Stimulated activated memory B cell treated with anti-CD40 and anti-IgM and Interleukin-4, amounts not matched to agents 10 μg/mL and 1 μg/mL and 100 μg/mL, for 72 hours (primary cell): ENCODE measurements around the gene LRRC75A.

Experiments
- ATAC-seq: fragments of 150-1000 bp; cut with Tn5 transposase; 2 replicates; pipeline ENCODE4 v1.10.0; 2021
- H3K27ac Mint-ChIP-seq: one replicate; pipeline ENCODE4 v1.8.0; 2022; ENCODE audit warnings: mild to moderate bottlenecking, mixed read lengths
- H3K27me3 Mint-ChIP-seq: one replicate; pipeline ENCODE4 v1.8.0; 2022; ENCODE audit warnings: mixed read lengths
- H3K36me3 Mint-ChIP-seq: one replicate; pipeline ENCODE4 v1.8.0; 2022; ENCODE audit warnings: mixed read lengths
- H3K4me1 Mint-ChIP-seq: one replicate; pipeline ENCODE4 v1.8.0; 2022; ENCODE audit warnings: mixed read lengths
- H3K4me3 Mint-ChIP-seq: one replicate; pipeline ENCODE4 v1.8.0; 2022; ENCODE audit warnings: mild to moderate bottlenecking, moderate library complexity, mixed read lengths
- H3K9me3 Mint-ChIP-seq: one replicate; pipeline ENCODE4 v1.8.0; 2022; ENCODE audit warnings: mixed read lengths

LRRC75A gene

DNA sequence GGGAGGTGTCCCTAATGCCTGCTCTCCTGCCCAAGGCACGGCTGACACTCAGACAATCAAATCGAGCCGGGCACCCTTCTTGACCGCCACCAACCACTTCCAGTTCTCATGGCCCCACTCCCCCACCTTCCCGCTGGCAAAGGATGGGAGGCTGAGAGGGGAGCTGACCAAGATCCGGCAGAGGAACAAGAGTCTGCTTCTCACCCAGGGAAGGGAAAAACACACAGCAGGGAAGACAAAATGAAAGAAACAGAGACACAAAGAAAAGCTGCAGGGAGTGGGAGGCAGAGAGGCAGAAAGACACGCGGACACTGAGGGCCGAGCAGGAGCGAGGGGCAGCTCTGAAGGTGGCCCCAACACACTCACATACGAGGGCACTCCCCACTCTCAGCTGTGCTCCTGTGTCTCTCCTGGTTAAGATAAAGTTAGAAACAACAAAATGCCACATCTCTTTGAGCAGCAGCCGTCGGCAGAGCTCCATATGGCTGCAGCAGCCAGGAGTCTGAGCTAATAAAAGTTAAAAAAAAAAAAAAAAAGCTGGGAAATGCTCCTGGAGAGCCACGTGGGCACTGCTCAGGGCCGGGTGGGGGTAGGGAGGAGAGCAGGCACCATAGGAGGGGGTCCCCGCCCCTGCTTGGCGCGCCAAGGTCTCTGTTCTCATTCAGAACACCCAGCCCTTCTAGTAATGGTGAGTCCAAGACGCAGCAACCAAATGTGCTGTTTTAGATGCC lies 7.4 kb downstream of the LRRC75A start:
- no peak overlapping the region for H3K4me3 Mint-ChIP-seq
- no peaks in the 10 kb centered on the region for H3K4me1 Mint-ChIP-seq
- H3K36me3 Mint-ChIP-seq: no peaks in the 10 kb centered on the region
- no peak for ATAC-seq
- no peak overlapping the region for H3K27ac Mint-ChIP-seq
- H3K27me3 Mint-ChIP-seq: peaks cover 9% of the 10 kb centered on the region
- H3K9me3 Mint-ChIP-seq: no peaks in the 10 kb centered on the region

DNA sequence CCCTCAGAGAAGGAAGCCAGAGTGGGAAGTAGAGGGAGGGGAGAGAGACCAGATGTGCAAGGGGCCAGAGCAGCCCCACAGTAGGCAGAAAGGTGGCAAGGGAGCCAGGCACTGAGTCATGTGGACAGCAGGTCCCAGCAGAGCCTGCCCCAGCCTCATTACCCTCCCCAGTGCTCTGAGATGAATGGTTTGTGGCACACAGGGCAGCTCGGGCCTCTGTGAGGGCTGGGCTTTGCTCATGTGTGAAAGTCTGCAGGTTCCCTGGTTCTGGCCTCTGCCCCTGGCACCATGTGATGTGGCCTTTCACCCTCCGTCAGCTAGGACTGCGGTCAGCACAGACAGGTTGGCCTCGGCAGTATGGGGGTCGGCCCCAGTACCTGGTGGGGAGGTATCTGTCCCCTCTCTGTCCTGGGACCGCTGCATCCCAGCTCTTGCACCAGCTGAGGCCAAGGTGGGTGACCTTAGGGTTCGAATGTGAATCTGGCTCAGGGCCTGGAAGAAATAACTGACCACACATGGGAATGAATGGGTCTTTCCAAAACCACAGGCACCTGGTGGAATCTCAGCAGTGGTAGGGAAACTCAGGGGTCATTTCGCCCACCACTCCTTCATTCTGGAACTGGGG lies 8.9 kb downstream of the LRRC75A start:
- Mint-ChIP-seq H3K27me3 (peaks cover 9% of the 10 kb centered on the region), H3K36me3 (no peaks in the 10 kb centered on the region), H3K27ac (no peak overlapping the region), H3K4me1 (no peaks in the 10 kb centered on the region), H3K9me3 (no peaks in the 10 kb centered on the region), H3K4me3 (no peak overlapping the region)
- no peak for ATAC-seq

DNA sequence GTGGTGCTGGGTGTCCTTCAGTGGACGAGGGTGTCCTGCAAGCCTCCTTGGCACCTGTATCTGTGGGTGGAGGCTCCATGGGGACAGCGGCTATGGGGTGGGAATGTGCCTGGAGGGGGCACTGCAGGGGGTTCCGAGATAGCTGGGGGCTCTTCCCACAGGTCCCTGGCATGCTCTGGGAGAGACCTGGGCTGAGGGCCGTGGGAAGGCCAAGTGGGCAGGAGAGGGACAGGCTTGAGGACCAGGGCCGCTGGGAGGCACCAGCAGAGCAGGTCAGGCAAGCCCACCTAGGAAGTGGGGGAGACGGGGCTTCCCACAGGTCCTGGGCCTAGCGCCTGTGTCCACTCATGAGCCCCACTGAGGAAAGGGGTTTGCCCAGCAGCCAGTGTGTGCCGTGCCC lies 9.7 kb downstream of the LRRC75A start:
- Mint-ChIP-seq H3K4me1 (no peaks in the 10 kb centered on the region), H3K4me3 (no peak overlapping the region), H3K27ac (no peak overlapping the region), H3K27me3 (peaks cover 9% of the 10 kb centered on the region), H3K9me3 (no peaks in the 10 kb centered on the region), H3K36me3 (no peaks in the 10 kb centered on the region)
- ATAC-seq: no peak

DNA sequence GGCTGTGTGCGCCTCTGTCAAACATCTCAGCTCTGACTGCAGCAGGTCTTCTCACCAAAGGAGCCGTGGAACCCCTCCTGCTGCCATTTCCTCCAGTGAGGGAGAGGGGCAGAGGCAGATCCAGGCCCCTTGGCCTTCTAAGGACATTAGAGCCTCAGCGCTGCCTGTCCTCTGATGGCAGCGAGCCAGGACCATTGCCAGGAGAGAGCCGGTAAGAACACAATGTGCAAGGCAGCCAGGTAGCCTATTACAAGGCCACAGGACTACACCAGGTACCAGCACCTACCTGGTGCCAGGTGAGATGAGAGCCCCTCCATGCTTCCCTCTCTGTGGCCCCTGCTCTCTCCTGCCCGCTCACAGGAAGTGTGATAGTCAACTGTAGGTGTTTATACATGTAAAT lies 11.0 kb downstream of the LRRC75A start:
- H3K4me3 Mint-ChIP-seq: no peak overlapping the region

DNA sequence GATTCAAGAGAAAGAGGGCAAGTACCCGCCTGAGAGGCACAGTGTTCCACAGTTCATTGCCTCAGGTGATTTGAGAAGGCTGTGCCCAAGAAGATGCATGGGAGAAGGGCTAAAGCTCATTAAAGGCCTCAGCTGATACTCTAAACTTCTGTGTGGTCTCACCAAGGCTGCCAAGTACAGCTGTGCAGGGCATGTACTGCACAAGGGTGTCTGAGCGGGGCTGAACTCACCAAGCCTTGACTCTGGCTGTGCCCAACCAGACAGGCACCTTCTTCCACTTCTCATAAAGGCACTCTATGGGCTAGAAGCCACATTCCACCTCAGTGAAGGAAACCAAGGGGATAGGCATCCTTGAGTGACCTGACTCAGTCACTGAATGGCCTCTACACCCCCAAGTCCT lies 12.7 kb downstream of the LRRC75A start:
- H3K36me3 Mint-ChIP-seq: no peaks in the 10 kb centered on the region
- no peaks in the 10 kb centered on the region for H3K9me3 Mint-ChIP-seq
- peaks cover 3% of the 10 kb centered on the region for H3K27me3 Mint-ChIP-seq
- H3K27ac Mint-ChIP-seq: no peak overlapping the region
- no peaks in the 10 kb centered on the region for H3K4me1 Mint-ChIP-seq
- H3K4me3 Mint-ChIP-seq: no peak overlapping the region
- no peak for ATAC-seq

More for the DNA sequence above, 11.0 kb downstream of the LRRC75A start:
- H3K9me3 Mint-ChIP-seq: no peaks in the 10 kb centered on the region
- H3K36me3 Mint-ChIP-seq: no peaks in the 10 kb centered on the region
- peaks cover 9% of the 10 kb centered on the region for H3K27me3 Mint-ChIP-seq
- ATAC-seq: no peak
- H3K4me1 Mint-ChIP-seq: no peaks in the 10 kb centered on the region
- H3K27ac Mint-ChIP-seq: no peak overlapping the region

DNA sequence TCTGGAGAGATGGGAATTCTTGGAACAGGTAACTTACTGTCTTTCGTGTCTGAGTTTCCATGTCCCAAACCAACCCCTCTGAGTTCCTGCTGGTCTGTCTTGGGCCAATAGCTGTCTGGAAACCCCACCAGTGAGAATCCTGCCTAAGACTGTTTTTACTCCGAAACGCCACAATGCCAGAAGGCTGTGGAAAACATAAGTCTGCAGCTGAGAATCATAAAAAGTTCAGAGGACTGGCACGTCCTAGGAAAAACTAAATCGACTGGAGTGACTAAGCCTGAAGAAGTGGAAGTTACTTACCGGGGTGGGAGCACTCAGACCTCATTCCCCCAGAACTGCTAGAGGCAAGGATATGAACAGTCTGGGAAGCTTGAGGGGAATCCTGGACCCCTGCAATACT lies 13.3 kb downstream of the LRRC75A start:
- H3K27me3 Mint-ChIP-seq: no peaks in the 10 kb centered on the region
- H3K27ac Mint-ChIP-seq: no peak overlapping the region

DNA sequence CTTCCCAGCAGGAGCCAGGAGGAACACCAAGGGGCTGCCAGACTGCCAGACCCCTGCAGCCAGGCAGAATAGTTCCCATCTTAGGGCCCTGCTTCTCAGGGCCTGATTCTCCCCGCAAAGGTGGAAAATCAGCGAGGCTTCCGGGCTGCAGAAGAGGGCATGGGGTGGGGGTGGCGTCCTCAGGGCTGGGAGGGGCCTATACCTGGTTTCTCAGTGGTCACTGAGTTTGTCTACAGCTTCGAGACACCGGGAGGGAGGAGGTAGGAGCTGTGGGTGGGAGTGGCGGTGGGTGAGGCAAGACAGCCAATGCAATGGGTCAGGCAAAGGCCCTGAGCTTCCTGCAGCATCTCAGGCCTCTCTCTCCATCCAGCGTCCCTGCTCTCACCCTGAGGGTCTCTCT lies 14.3 kb downstream of the LRRC75A start:
- H3K36me3 Mint-ChIP-seq: no peaks in the 10 kb centered on the region
- no peak overlapping the region for H3K27ac Mint-ChIP-seq
- H3K9me3 Mint-ChIP-seq: no peaks in the 10 kb centered on the region
- H3K4me3 Mint-ChIP-seq: no peak overlapping the region
- no peak for ATAC-seq
- H3K27me3 Mint-ChIP-seq: no peaks in the 10 kb centered on the region
- no peaks in the 10 kb centered on the region for H3K4me1 Mint-ChIP-seq

More for the DNA sequence above, 13.3 kb downstream of the LRRC75A start:
- H3K4me1 Mint-ChIP-seq: no peaks in the 10 kb centered on the region
- no peak for ATAC-seq
- no peaks in the 10 kb centered on the region for H3K36me3 Mint-ChIP-seq
- no peak overlapping the region for H3K4me3 Mint-ChIP-seq
- no peaks in the 10 kb centered on the region for H3K9me3 Mint-ChIP-seq

DNA sequence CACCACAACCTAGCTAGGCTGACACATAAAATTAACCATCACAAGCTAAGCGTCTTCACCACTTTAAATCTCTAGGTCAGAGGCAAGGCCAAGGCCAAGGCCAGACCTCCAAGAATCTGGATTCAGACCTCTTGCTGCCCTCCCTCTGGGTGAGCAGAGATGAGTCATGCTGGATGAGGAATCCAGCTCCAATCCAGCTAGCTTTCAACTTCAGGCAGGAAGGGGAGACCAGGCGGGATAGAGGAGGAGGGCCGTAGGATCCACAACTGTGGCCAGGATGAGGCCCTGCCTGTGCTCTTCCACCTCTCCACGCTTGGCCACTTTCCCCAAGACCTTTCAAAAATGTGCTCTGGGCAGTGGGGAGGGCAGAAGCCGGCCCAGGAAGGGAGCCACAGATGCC lies 14.7 kb downstream of the LRRC75A start:
- Mint-ChIP-seq H3K27me3 (no peaks in the 10 kb centered on the region), H3K27ac (no peak overlapping the region), H3K4me3 (no peak overlapping the region), H3K36me3 (no peaks in the 10 kb centered on the region), H3K9me3 (no peaks in the 10 kb centered on the region), H3K4me1 (no peaks in the 10 kb centered on the region)
- no peak for ATAC-seq

DNA sequence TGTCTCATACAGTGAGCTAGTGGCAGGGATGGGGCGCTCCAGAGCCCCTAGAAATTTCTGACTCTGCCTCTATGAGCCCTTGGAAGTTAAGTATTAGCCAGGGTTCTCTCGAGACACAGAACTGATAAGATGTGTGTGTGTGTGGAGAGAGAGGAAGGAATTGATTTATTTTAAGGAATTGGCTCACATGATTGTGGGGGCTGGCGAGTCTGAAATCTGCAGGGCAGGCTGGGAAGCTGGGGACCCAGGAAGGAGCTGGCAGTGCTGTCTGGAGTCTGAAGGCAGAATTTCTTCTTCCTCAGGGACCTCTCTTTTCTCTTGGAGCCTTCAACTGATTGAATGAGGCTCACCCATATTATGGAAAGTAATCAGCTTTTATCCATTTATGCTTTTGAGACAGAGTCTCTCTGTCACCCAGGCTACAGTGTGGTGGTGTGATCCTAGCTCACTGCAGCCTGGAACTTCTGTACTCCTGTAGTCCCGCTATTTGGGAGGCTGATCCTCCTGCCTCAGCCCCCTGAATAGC lies 16.8 kb downstream of the LRRC75A start:
- no peaks in the 10 kb centered on the region for H3K9me3 Mint-ChIP-seq
- H3K27me3 Mint-ChIP-seq: no peaks in the 10 kb centered on the region
- ATAC-seq: no peak
- no peak overlapping the region for H3K27ac Mint-ChIP-seq
- H3K36me3 Mint-ChIP-seq: no peaks in the 10 kb centered on the region
- no peak overlapping the region for H3K4me3 Mint-ChIP-seq
- H3K4me1 Mint-ChIP-seq: no peaks in the 10 kb centered on the region

DNA sequence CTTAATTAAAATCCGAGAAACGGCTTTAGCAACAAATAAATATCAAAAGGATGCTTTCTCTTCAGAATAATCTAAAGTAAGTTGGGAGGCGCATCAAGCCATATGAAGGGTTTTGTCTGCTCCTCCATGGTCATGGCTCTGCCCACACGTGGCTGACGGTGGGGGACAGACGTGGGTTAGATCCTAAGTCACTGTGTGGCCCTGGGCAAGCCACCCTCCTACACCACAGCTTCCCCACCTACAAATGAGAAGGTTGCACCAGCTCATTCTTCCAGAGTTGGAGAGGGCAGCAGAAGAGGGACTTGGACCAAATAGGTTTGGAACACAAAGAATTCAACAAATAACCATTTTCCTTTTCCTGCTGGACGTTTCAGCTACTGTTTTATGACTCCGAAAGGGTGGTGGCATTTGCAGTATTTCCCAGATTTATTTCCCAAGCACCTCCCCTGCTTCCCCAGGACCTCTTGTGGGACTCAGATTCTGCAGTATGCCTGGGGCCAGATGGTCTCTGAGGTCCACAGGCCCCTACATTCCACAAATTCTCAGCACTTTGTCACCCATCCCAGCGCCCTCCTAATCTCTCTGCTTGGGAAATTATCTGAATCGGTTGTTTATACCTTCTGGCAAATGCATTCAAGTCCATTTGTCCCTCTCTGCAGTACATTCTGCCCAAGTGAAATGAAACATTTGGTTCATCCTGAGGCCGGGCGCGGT lies 17.8 kb downstream of the LRRC75A start:
- Mint-ChIP-seq H3K36me3 (no peaks in the 10 kb centered on the region), H3K4me3 (no peak overlapping the region)

DNA sequence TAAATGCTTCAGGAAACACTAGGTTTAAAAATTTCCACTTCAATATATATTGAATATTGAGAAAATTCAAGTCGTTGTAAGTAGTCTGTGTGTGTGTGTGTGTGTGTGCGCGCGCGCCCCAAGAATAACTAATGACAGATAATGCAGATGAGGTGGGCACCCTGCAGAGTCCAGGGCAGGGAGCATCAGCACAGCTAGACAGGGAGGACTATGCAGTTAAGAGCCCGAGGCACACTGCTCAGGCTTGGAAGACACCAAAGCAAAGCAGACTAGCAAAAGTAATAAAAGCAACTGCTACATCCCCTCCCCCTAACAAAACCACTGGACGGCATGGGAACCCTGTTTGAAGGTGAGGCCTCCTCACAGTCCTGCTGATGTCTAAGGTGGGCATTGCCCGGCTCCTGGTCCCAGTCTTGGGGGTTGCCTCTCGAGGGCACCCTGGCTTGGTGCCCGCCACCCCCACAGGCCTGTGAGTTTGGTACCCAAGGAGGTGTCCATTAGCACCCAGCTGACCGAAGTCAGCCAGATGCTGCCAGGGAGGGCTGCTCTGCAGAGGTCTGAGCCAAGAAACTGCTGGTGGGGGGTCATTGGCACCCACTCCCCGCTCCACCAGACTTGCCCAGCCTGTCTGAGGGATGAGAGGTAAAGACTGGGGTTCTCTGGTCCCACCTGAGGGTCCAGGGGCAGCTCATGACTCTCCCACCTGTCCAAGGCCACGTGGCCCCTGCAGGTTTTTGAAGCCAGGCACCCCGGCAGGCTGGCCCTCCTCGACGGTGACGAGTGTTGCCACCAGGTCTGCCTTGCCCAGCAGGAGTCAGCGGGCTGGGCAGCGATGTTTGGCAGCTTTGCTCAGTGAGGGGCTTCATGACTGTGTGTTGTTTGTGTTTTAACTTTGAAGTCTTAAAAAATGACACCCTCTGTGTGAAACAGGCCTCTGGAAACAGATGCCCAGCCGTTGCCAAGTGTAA lies 18.7 kb downstream of the LRRC75A start:
- Mint-ChIP-seq H3K27ac (no peak overlapping the region), H3K4me1 (no peaks in the 10 kb centered on the region), H3K27me3 (no peaks in the 10 kb centered on the region), H3K4me3 (no peak overlapping the region), H3K36me3 (no peaks in the 10 kb centered on the region), H3K9me3 (no peaks in the 10 kb centered on the region)
- ATAC-seq: no peak

More for the DNA sequence above, 17.8 kb downstream of the LRRC75A start:
- no peaks in the 10 kb centered on the region for H3K4me1 Mint-ChIP-seq
- ATAC-seq: no peak
- H3K27me3 Mint-ChIP-seq: no peaks in the 10 kb centered on the region
- no peak overlapping the region for H3K27ac Mint-ChIP-seq
- H3K9me3 Mint-ChIP-seq: no peaks in the 10 kb centered on the region

DNA sequence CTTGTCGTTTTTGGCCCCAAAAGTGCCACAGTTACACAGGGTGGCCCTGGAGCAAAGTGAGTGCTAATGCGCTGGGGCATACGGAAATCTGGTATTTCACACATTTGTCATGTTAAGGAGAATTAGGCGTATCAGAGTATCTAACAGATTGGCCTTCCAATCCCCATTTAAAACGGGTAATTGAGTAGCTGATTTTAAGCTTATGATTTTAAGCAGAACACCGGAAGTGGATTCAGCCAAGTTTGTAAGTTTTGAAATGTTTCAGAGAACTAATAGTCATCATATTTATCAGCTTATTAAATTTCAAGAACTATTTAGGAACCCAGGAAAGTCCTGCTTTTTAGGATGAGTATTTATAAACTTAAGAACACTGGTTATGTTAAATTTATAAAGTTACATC lies 19.5 kb downstream of the LRRC75A start:
- no peaks in the 10 kb centered on the region for H3K4me1 Mint-ChIP-seq
- ATAC-seq: no peak
- H3K27me3 Mint-ChIP-seq: no peaks in the 10 kb centered on the region
- no peak overlapping the region for H3K4me3 Mint-ChIP-seq
- no peaks in the 10 kb centered on the region for H3K9me3 Mint-ChIP-seq
- H3K27ac Mint-ChIP-seq: no peak overlapping the region
- no peaks in the 10 kb centered on the region for H3K36me3 Mint-ChIP-seq

DNA sequence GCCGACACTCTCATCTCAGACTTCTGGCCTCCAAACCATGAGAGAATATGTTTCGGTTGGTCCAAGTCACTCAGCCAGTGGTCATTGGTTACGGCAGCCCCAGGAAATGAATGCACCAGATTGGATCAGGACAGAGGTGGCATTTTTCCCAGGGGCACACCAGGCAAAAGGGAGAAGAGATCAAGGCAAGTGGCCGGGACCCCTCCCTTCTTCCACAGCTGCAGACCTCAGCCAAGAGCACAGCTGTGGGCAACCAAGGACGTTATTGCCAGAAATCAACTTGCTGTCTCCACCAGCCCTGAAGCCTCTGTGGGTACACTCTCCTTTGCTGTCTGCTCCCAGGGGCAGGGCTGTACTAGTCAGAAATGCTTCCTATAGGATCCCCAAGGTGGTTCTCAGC lies 20.7 kb downstream of the LRRC75A start:
- no peaks in the 10 kb centered on the region for H3K4me1 Mint-ChIP-seq
- no peak overlapping the region for H3K4me3 Mint-ChIP-seq
- no peaks in the 10 kb centered on the region for H3K27me3 Mint-ChIP-seq
- H3K27ac Mint-ChIP-seq: no peak overlapping the region
- no peaks in the 10 kb centered on the region for H3K36me3 Mint-ChIP-seq
- no peaks in the 10 kb centered on the region for H3K9me3 Mint-ChIP-seq
- no peak for ATAC-seq

DNA sequence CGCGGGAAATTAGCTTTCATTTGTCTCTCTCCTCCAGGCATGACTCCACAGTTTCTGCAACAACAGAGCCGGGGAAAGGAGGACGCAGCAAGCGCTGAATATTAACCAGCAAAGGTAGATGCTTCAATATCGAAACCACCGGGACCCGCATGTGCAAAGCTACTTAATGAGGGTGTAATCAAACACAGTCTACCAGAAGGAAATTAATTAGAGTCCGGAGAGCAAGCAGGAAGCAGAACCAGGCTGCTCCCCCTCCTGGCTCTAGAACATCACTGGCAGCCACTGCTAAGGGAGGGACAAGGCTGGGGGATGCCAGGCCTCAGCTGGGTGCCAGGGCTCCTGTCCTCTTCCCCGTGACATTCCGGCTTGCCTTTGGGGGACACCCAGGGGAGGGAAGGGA lies 21.7 kb downstream of the LRRC75A start:
- no peaks in the 10 kb centered on the region for H3K27me3 Mint-ChIP-seq
- no peaks in the 10 kb centered on the region for H3K36me3 Mint-ChIP-seq
- H3K4me1 Mint-ChIP-seq: no peaks in the 10 kb centered on the region
- no peak overlapping the region for H3K27ac Mint-ChIP-seq
- no peak for ATAC-seq
- H3K4me3 Mint-ChIP-seq: no peak overlapping the region
- no peaks in the 10 kb centered on the region for H3K9me3 Mint-ChIP-seq
